RWPE2 (cell line): Measurements from ENCODE around the gene PYGO2.
A peak's percentile ranks its signal among the peaks of the same experiment; 100 is the strongest.

ENCODE experiments used
- ATAC-seq: fragments of 200-7000 bp; cut with Tn5 transposase; 3 replicates; pipeline ENCODE4 v1.9.1; 2021; ENCODE audit warnings: low read depth
- DNase-seq: peaks from one replicate; pipeline ENCODE4 v3.0.0-alpha.2; 2020; ENCODE audit warnings: low spot score
- H3K27ac ChIP-seq: fragments of 450-650 bp; 2 replicates; pipeline ENCODE4 v1.5.1; 2017; ENCODE audit warnings: mild to moderate bottlenecking; ENCODE audit not compliant: poor library complexity, severe bottlenecking
- H3K27me3 ChIP-seq: fragments of 250-450 bp; sonication (Bioruptor Pico); 2 replicates; pipeline ENCODE4 v1.5.1; 2021; ENCODE audit warnings: mild to moderate bottlenecking, moderate library complexity; ENCODE audit not compliant: insufficient read depth, poor library complexity, severe bottlenecking
- H3K36me3 ChIP-seq: fragments of 250-450 bp; sonication (Bioruptor Pico); 2 replicates; pipeline ENCODE4 v1.5.1; 2020; ENCODE audit warnings: low read depth, mild to moderate bottlenecking, moderate library complexity
- H3K4me1 ChIP-seq: fragments of 250-450 bp; sonication (Bioruptor Pico); 2 replicates; pipeline ENCODE4 v1.5.1; 2021; ENCODE audit warnings: mild to moderate bottlenecking, moderate library complexity; ENCODE audit not compliant: insufficient read depth, poor library complexity, severe bottlenecking
- H3K4me3 ChIP-seq: fragments of 250-450 bp; sonication (Bioruptor Pico); 2 replicates; pipeline ENCODE4 v1.5.1; 2021; ENCODE audit warnings: mild to moderate bottlenecking, moderate library complexity; ENCODE audit not compliant: severe bottlenecking
- H3K9me3 ChIP-seq: fragments of 250-450 bp; sonication (Bioruptor Pico); 2 replicates; pipeline ENCODE4 v1.5.1; 2021; ENCODE audit warnings: mild to moderate bottlenecking, moderate library complexity; ENCODE audit not compliant: severe bottlenecking
- CTCF ChIP-seq: fragments of 450-650 bp; IDR thresholded peaks from one replicate; pipeline ENCODE4 v1.5.1; 2017; ENCODE audit warnings: mild to moderate bottlenecking, moderate library complexity; ENCODE audit not compliant: poor library complexity, severe bottlenecking

Gene PYGO2

GRCh38 chr1:154974102-154974807 lies 12.7 kb upstream of the PYGO2 start, which contains the start of gene CKS1B:
Gene CKS1B (plus strand): TSS chr1:154974681. CDS start chr1:154974746, 65 bp downstream.
- Histone ChIP-seq H3K27me3 (no peaks in the 10 kb centered on the region), H3K36me3 (peaks cover 32% of the 10 kb centered on the region), H3K4me3 (peak within 1 kb of the TSS; percentile 53), H3K4me1 (peaks cover 17% of the 10 kb centered on the region), H3K9me3 (no peaks in the 10 kb centered on the region), H3K27ac (peak within 1 kb of the TSS; percentile 99)
- ATAC-seq: peak; percentile 65
- no peak for TF ChIP-seq CTCF
- DNase-seq: peak; percentile 98

GRCh38 chr1:154973344-154974101 lies 11.9 kb upstream of the PYGO2 start:
- peak overlapping the region; percentile 53 for H3K4me3 ChIP-seq
- TF ChIP-seq CTCF: peak; percentile 22
- peaks cover 35% of the 10 kb centered on the region for H3K36me3 ChIP-seq
- H3K27ac ChIP-seq: peak overlapping the region; percentile 99
- peaks cover 19% of the 10 kb centered on the region for H3K4me1 ChIP-seq
- DNase-seq (peak; percentile 95), ATAC-seq (peak; percentile 0; the same call in 1 of the 3 replicates)
- no peaks in the 10 kb centered on the region for H3K27me3 ChIP-seq
- no peaks in the 10 kb centered on the region for H3K9me3 ChIP-seq

- no peaks in the 10 kb centered on the region for H3K9me3 ChIP-seq
- H3K36me3 ChIP-seq: peaks cover 35% of the 10 kb centered on the region
- H3K27me3 ChIP-seq: no peaks in the 10 kb centered on the region
- H3K4me3 ChIP-seq: peak overlapping the region; percentile 53
- peak; percentile 97 for DNase-seq
- H3K4me1 ChIP-seq: peaks cover 27% of the 10 kb centered on the region
- peak; percentile 39 for ATAC-seq
- no peak for TF ChIP-seq CTCF
- H3K27ac ChIP-seq: peak overlapping the region; percentile 99
These were observed 11.1 kb upstream of the PYGO2 start for GRCh38 chr1:154972517-154973343.

GRCh38 chr1:154972213-154972516 lies 10.6 kb upstream of the PYGO2 start:
- ATAC-seq: no peak
- Histone ChIP-seq H3K4me3 (peak overlapping the region; percentile 15), H3K27ac (peak overlapping the region; percentile 99), H3K9me3 (no peaks in the 10 kb centered on the region), H3K27me3 (no peaks in the 10 kb centered on the region), H3K4me1 (peaks cover 33% of the 10 kb centered on the region), H3K36me3 (peaks cover 35% of the 10 kb centered on the region)
- TF ChIP-seq CTCF: no peak
- DNase-seq: no peak
